G401.6 (cell line): Measurements from ENCODE around the gene RNU4-1.
A peak's percentile ranks its signal among the peaks of the same experiment; 100 is the strongest.
"Not testable (repeated sequence)": the region's sequence is repeated elsewhere in the genome, so short reads cannot be mapped to it uniquely, and the experiment has no call there.

Experiments used
- FAIRE-seq: peaks from 2 replicates; lab custom pipeline; 2012; peaks lifted over from hg19 to GRCh38; lab: Jason Lieb, UNC

Gene RNU4-1

DNA sequence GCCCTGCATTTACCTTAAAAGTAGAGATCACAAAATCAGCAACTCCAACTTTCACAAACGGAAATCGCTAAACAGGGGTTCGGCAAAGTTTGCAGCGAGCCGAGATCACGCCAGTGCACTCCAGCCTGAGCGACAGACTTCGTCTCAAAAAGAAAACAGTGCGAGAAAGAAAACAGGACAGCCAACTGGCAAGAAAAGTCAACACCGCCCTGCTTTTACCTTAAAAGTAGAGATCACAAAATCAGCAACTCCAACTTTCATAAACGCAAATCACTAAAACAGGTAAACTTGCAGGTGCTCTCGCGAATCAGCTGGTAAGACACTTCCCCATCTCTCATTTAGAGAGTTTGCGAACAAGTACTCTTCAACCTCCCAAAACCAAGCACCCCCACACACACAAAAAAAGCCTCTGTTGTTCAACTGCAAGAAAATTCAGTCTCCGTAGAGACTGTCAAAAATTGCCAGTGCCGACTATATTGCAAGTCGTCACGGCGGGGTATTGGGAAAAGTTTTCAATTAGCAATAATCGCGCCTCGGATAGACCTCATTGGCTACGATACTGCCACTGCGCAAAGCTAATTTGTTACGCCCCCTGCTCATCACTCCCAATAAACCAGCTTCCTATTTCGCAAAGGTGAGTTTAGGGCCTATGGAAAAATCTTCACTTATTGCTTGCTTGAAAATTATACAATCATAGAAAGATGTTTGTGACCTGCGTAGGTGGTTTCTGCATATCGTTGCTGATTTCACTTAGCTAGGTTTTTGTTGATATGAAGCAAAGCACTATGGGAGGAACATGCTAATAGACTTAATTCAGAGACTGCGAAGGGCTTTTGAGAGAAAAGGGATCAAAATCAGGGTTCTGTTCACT, at the start of gene RNU4-1:
Gene RNU4-1 (minus strand): TSS at position 577 of the 871 bp plus-strand sequence.
- peak; percentile 96 for FAIRE-seq

DNA sequence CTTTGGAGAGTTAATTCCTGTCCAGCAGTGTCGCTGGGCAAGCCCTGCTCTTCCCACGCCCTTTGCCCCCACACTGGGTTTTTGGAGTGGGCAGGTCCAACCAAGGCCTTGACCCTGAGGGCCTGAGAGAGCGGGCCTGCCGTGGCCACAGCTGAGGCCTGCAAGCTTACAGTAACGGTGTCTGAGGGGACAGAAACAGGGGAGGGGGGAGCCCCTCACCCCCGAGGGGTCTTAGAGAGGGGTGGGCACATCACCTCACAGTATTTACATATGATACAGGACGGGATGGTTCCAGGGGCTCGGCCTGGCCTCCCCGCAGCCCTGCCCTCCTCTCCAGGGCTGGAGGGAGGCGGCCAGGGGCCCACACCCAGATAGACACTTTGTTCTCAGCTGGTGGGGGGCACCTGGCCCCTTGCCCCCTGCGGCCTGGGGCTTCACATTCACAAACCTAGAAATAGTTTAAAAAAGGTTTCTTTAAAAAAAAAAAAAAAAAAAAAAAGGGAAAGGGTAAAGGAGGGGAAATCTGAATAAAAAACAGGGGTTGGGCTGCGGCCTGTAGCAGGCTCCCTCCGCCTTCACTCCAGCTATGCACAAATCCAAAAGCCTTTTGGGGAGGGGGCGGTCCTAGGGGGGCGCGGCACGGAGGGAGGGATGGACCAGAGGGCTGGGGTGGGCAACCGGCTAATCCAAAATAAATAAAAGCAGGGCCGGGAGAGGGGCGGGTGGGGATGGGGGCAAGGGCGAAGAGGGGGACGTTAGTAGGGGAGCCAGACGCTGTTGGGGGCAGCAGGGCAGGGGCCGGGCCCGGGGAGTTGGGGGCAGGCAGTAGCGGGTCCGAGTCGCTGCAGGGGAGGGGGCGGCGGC, 49.4 kb upstream of the RNU4-1 start:
- no peak for FAIRE-seq

- FAIRE-seq = no peak
Measured at GRCh38 chr12:120339256-120339655, 46.2 kb upstream of the RNU4-1 start.

- FAIRE-seq = no peak
Measured at GRCh38 chr12:120337730-120338129, 44.7 kb upstream of the RNU4-1 start.

DNA sequence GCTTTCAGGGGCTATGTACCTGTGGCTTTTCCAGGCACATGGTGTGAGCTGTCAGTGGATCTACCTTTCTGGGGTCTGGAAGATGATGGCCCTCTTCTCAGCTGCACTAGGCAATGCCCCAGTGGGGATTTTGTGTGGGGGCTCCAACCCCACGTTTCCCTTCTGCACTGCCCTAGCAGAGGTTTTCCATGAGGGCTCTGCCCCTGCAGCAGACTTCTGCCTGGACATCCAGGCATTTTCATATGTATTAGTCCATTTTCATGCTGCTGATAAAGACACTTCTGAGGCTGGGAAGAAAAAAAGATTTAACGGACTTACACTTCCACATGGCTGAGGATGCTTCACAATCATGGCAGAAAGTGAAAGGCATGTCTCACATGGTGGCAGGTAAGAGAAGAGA, 43.4 kb upstream of the RNU4-1 start:
- not testable (repeated sequence) for FAIRE-seq

DNA sequence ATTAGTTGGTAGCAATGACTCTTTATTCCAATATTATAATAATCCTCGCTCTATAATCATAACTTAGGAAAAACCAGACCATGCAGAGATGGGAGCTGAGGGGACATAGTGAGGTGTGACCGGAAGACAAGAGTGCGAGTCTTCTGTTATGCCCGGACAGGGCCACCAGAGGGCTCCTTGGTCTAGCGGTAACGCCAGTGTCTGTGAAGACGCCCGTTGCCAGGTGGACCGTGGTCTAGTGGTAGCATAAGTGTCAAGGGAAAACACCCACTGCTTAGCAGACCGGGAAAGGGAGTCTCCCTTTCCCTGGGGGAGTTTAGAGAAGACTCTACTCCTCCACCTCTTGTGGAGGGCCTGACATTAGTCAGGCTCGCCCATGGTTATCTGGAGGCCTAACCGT, 42.4 kb upstream of the RNU4-1 start:
- not testable (repeated sequence) for FAIRE-seq

DNA sequence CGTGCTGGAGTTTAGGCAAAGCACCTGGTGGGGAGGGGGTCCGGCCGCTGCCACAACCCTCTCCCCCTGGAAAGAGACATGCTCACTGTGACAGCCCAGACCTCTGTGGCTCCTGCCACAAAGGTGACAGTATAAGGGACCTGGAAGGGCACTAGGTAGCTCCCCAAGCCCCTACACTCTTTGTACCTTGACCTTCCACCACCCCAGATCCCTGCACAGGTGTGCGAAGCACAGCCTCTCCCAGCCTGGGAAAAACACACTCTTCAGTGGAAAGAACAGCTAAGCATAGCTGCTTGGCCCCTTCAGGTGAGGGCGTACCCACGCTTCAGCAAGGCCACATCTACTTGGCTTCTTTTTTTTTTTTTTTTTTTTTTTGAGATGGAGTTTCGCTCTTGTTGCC, 39.5 kb upstream of the RNU4-1 start:
- no peak for FAIRE-seq

- no peak for FAIRE-seq
Measured at GRCh38 chr12:120332041-120332440, 39.0 kb upstream of the RNU4-1 start.

GRCh38 chr12:120331390-120331789, 38.4 kb upstream of the RNU4-1 start:
- no peak for FAIRE-seq

DNA sequence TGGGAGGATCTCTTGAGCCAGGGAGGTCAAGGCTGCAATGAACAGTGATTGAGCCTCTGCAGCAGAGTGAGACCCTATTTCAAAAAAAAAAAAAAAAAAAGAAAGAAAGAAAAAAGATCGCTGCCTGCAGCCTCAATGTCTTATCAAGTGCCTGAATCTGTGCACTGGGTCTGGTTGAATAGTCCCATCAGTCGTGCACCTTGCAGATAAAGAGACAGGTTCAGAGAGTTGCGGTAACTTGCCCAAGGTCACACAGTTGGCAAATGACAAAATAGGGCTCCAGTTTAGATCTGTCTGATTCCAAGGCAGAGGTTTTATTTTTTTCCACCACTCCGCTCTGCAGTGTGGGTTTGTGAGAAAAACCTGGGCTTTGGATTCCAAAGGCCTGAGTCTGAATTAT, 35.2 kb upstream of the RNU4-1 start:
- FAIRE-seq = no peak

DNA sequence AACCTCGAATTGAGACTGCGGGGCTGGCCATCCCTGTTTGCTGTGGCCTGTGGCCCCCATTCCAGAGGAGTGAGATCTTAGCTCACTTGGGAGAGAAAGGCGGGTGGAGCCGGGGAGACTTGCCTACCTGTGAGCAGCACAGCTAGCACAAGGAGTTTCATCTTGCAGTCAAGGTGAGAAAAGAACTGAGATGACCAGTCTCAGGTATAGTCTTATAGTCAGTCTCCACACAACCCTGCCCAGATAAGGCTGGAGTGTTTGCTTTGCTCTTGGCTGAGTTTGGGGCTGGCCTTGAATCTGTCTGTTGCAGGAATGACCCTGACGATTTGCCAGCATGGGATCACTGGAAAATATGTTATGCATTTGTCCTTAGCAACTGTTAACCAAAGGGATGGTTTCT, 34.6 kb upstream of the RNU4-1 start, which contains the start of gene PLA2G1B:
Gene PLA2G1B (minus strand): TSS at position 187 of the 400 bp plus-strand sequence. CDS start 26 bp downstream, at position 161.
- no peak for FAIRE-seq

GRCh38 chr12:120324841-120325417, 31.9 kb upstream of the RNU4-1 start:
- FAIRE-seq = no peak

- FAIRE-seq = no peak
Measured at GRCh38 chr12:120323772-120324171, 30.7 kb upstream of the RNU4-1 start.

DNA sequence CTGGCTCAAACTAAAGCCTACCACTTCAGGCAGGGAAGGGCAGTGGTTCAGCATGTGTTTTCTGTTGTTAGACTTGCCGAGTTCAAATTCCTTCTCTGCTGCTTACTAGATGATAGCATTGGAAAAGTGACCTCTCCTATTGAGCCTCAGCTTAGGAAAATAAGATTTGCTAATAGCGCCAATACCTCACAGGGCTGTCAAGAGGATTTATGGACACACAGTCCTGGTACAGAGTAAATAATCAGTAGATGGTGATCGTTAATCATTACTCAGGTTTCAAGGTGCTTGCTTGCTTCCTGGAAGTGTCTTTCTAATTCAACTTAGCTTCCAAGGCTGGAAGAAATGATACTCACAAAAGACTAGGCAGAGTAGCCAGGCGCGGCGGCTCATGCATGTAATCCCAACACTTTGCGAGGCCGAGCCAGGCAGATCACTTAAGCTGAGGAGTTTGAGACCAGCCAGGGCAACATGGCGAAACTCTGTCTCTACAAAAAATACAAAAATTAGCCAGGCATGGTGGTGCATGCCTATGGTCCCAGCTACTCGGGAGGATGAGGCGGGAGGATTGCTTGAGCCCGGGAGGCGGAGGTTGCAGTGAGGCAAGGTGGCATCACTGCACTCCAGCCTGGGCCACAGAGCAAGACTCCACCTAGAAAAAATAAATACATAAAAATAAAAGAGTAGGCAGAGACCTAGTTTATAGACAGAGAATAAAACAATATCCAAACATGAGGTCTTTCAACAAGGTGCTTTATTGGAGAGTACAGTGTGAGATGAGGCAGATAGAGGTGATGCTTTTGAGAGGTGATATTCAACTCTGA, 28.6 kb upstream of the RNU4-1 start:
- no peak for FAIRE-seq

- FAIRE-seq = peak; percentile 99
Measured at GRCh38 chr12:120317224-120318105, 24.4 kb upstream of the RNU4-1 start.

- FAIRE-seq = no peak
Measured at GRCh38 chr12:120316798-120317223, 23.8 kb upstream of the RNU4-1 start.

DNA sequence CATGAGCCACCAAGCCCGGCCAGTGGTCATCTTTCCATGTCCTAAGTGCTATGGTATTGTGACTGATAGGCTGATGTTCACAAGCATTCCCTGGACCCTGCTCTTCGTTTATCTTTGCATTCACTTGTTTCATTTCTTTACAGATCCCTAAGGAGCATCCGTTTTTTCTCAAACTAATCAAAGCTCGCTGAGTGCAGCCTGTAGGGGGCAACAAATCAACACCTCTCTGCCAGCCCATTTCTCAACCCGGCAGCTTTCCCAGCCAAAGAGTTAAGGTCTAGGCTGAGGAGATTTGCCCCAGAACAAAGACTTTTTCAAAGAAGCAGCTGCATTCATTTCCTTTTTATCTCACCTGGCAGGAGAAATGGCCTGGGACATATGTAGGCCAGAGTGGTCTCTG, 21.2 kb upstream of the RNU4-1 start:
- FAIRE-seq = no peak

GRCh38 chr12:120301962-120302815, 9.2 kb upstream of the RNU4-1 start, which contains the start of gene SIRT4:
SIRT4 (plus strand) TSS chr12:120302321; CDS start chr12:120303562, 1,241 bp downstream.
- FAIRE-seq = peak; percentile 98

DNA sequence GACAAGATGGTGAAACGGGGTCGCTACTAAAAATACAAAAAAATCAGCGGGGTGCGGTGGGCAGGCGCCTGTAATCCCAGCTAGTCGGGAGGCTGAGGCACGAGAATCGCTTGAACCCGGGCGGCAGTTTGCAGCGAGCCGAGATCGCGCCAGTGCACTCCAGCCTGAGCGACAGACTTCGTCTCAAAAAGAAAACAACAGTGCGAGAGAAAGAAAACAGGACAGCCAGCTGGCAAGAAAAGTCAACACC, 701 bp downstream of the RNU4-1 start:
- FAIRE-seq = no peak
